ENCODE data around the gene EPYC. TPM values are rescaled to one million over a fixed set of nuclear protein-coding genes. Genes with fewer than 3 reads are reported as not detected.

Gene EPYC
- total RNA-seq, 2 donors from 2014 or later, result not detected

GRCh38 chr12:90940872-90941499, 63.8 kb downstream of the EPYC start:
- DNase-seq, result no peak
- Mint-ChIP-seq H3K27ac (no peak overlapping the region), H3K36me3 (ENCODE audit: low read depth) (peaks cover 2% of the 10 kb centered on the region), H3K4me3 (no peak overlapping the region), H3K27me3 (peaks cover 38% of the 10 kb centered on the region), H3K4me1 (peaks cover 2% of the 10 kb centered on the region)
- H3K9me3 ChIP-seq (ENCODE audit: control insufficient read depth, low read length, poor library complexity, severe bottlenecking), result no peaks in the 10 kb centered on the region
- ATAC-seq, result peak; percentile 50

- peaks cover 2% of the 10 kb centered on the region for H3K36me3 Mint-ChIP-seq (ENCODE audit: low read depth)
- no peak overlapping the region for H3K4me3 Mint-ChIP-seq
- no peak overlapping the region for H3K27ac Mint-ChIP-seq
- no peaks in the 10 kb centered on the region for H3K9me3 ChIP-seq (ENCODE audit: control insufficient read depth, low read length, poor library complexity, severe bottlenecking)
- ATAC-seq (no peak), DNase-seq (no peak)
- peaks cover 53% of the 10 kb centered on the region for H3K27me3 Mint-ChIP-seq
- H3K4me1 Mint-ChIP-seq, result peaks cover 2% of the 10 kb centered on the region
Observed at GRCh38 chr12:90939382-90939781, 65.4 kb downstream of the EPYC start.

GRCh38 chr12:90938451-90938850, 66.3 kb downstream of the EPYC start:
- H3K4me1 Mint-ChIP-seq, result peaks cover 2% of the 10 kb centered on the region

GRCh38 chr12:90937651-90938050, 67.1 kb downstream of the EPYC start:
- ATAC-seq (no peak), DNase-seq (no peak)
- no peak overlapping the region for H3K4me3 Mint-ChIP-seq
- H3K4me1 Mint-ChIP-seq, result peaks cover 2% of the 10 kb centered on the region
- peaks cover 64% of the 10 kb centered on the region for H3K27me3 Mint-ChIP-seq
- no peak overlapping the region for H3K27ac Mint-ChIP-seq
- peaks cover 4% of the 10 kb centered on the region for H3K36me3 Mint-ChIP-seq (ENCODE audit: low read depth)
- H3K9me3 ChIP-seq (ENCODE audit: control insufficient read depth, low read length, poor library complexity, severe bottlenecking), result no peaks in the 10 kb centered on the region

More at GRCh38 chr12:90938451-90938850, 66.3 kb downstream of the EPYC start:
- H3K27me3 Mint-ChIP-seq, result peaks cover 61% of the 10 kb centered on the region
- H3K4me3 Mint-ChIP-seq, result no peak overlapping the region
- no peak overlapping the region for H3K27ac Mint-ChIP-seq
- ATAC-seq (no peak), DNase-seq (no peak)
- H3K9me3 ChIP-seq (ENCODE audit: control insufficient read depth, low read length, poor library complexity, severe bottlenecking), result no peaks in the 10 kb centered on the region
- peaks cover 4% of the 10 kb centered on the region for H3K36me3 Mint-ChIP-seq (ENCODE audit: low read depth)

- H3K9me3 ChIP-seq (ENCODE audit: control insufficient read depth, low read length, poor library complexity, severe bottlenecking), result no peaks in the 10 kb centered on the region
- DNase-seq (no peak), ATAC-seq (no peak)
- peaks cover 2% of the 10 kb centered on the region for H3K4me1 Mint-ChIP-seq
- H3K4me3 Mint-ChIP-seq, result no peak overlapping the region
- H3K36me3 Mint-ChIP-seq (ENCODE audit: low read depth), result peaks cover 4% of the 10 kb centered on the region
- H3K27me3 Mint-ChIP-seq, result peaks cover 64% of the 10 kb centered on the region
- H3K27ac Mint-ChIP-seq, result no peak overlapping the region
Observed at GRCh38 chr12:90936230-90937005, 68.4 kb downstream of the EPYC start.

GRCh38 chr12:90925562-90925961, 79.2 kb downstream of the EPYC start:
- no peaks in the 10 kb centered on the region for H3K4me1 Mint-ChIP-seq
- peaks cover 11% of the 10 kb centered on the region for H3K27me3 Mint-ChIP-seq
- ATAC-seq (no peak), DNase-seq (no peak)
- no peak overlapping the region for H3K4me3 Mint-ChIP-seq
- no peaks in the 10 kb centered on the region for H3K9me3 ChIP-seq (ENCODE audit: control insufficient read depth, low read length, poor library complexity, severe bottlenecking)
- no peak overlapping the region for H3K27ac Mint-ChIP-seq
- no peaks in the 10 kb centered on the region for H3K36me3 Mint-ChIP-seq (ENCODE audit: low read depth)

- no peaks in the 10 kb centered on the region for H3K9me3 ChIP-seq (ENCODE audit: control insufficient read depth, low read length, poor library complexity, severe bottlenecking)
- H3K36me3 Mint-ChIP-seq (ENCODE audit: low read depth), result no peaks in the 10 kb centered on the region
- DNase-seq (no peak), ATAC-seq (no peak)
- peaks cover 13% of the 10 kb centered on the region for H3K27me3 Mint-ChIP-seq
- no peak overlapping the region for H3K27ac Mint-ChIP-seq
- no peak overlapping the region for H3K4me3 Mint-ChIP-seq
- H3K4me1 Mint-ChIP-seq, result no peaks in the 10 kb centered on the region
Observed at GRCh38 chr12:90924406-90924805, 80.4 kb downstream of the EPYC start.

- no peaks in the 10 kb centered on the region for H3K36me3 Mint-ChIP-seq (ENCODE audit: low read depth)
- no peaks in the 10 kb centered on the region for H3K4me1 Mint-ChIP-seq
- no peaks in the 10 kb centered on the region for H3K9me3 ChIP-seq (ENCODE audit: control insufficient read depth, low read length, poor library complexity, severe bottlenecking)
- H3K27me3 Mint-ChIP-seq, result peaks cover 23% of the 10 kb centered on the region
- DNase-seq (no peak), ATAC-seq (no peak)
- H3K4me3 Mint-ChIP-seq, result no peak overlapping the region
- H3K27ac Mint-ChIP-seq, result no peak overlapping the region
Observed at GRCh38 chr12:90922145-90922627, 82.6 kb downstream of the EPYC start.

GRCh38 chr12:90921536-90921935, 83.2 kb downstream of the EPYC start:
- no peaks in the 10 kb centered on the region for H3K36me3 Mint-ChIP-seq (ENCODE audit: low read depth)
- H3K27ac Mint-ChIP-seq, result no peak overlapping the region
- DNase-seq (no peak), ATAC-seq (no peak)
- peaks cover 23% of the 10 kb centered on the region for H3K27me3 Mint-ChIP-seq
- H3K4me3 Mint-ChIP-seq, result no peak overlapping the region
- H3K4me1 Mint-ChIP-seq, result no peaks in the 10 kb centered on the region
- no peaks in the 10 kb centered on the region for H3K9me3 ChIP-seq (ENCODE audit: control insufficient read depth, low read length, poor library complexity, severe bottlenecking)

- no peak for DNase-seq
- Mint-ChIP-seq H3K4me1 (no peaks in the 10 kb centered on the region), H3K27me3 (peaks cover 23% of the 10 kb centered on the region), H3K36me3 (ENCODE audit: low read depth) (no peaks in the 10 kb centered on the region), H3K4me3 (no peak overlapping the region), H3K27ac (no peak overlapping the region)
- no peaks in the 10 kb centered on the region for H3K9me3 ChIP-seq (ENCODE audit: control insufficient read depth, low read length, poor library complexity, severe bottlenecking)
- ATAC-seq, result no peak
Observed at GRCh38 chr12:90920222-90920621, 84.5 kb downstream of the EPYC start.

- Mint-ChIP-seq H3K4me1 (no peaks in the 10 kb centered on the region), H3K27ac (no peak overlapping the region), H3K27me3 (peaks cover 17% of the 10 kb centered on the region), H3K36me3 (ENCODE audit: low read depth) (no peaks in the 10 kb centered on the region), H3K4me3 (no peak overlapping the region)
- H3K9me3 ChIP-seq (ENCODE audit: control insufficient read depth, low read length, poor library complexity, severe bottlenecking), result no peaks in the 10 kb centered on the region
- no peak for DNase-seq
- ATAC-seq, result no peak
Observed at GRCh38 chr12:90917431-90917830, 87.3 kb downstream of the EPYC start.

- Mint-ChIP-seq H3K27ac (no peak overlapping the region), H3K36me3 (ENCODE audit: low read depth) (no peaks in the 10 kb centered on the region), H3K27me3 (peaks cover 14% of the 10 kb centered on the region), H3K4me3 (no peak overlapping the region), H3K4me1 (no peaks in the 10 kb centered on the region)
- H3K9me3 ChIP-seq (ENCODE audit: control insufficient read depth, low read length, poor library complexity, severe bottlenecking), result no peaks in the 10 kb centered on the region
- ATAC-seq (no peak), DNase-seq (no peak)
Observed at GRCh38 chr12:90916516-90916915, 88.3 kb downstream of the EPYC start.

- no peak overlapping the region for H3K4me3 Mint-ChIP-seq
- H3K9me3 ChIP-seq (ENCODE audit: control insufficient read depth, low read length, poor library complexity, severe bottlenecking), result no peaks in the 10 kb centered on the region
- H3K27me3 Mint-ChIP-seq, result peaks cover 12% of the 10 kb centered on the region
- DNase-seq (no peak), ATAC-seq (no peak)
- no peak overlapping the region for H3K27ac Mint-ChIP-seq
- H3K4me1 Mint-ChIP-seq, result no peaks in the 10 kb centered on the region
- H3K36me3 Mint-ChIP-seq (ENCODE audit: low read depth), result no peaks in the 10 kb centered on the region
Observed at GRCh38 chr12:90915353-90915752, 89.4 kb downstream of the EPYC start.
